Breast epithelium (tissue), 4 donors: ENCODE data around the gene PRKG1. TPM values are rescaled to one million over a fixed set of nuclear protein-coding genes. Genes with fewer than 3 reads are reported as not detected.

Experiments
- DNase-seq, 2 donors: peaks; one replicate each; pipeline ENCODE4 v3.0.0-alpha.2; 2019; ENCODE audit warnings: low spot score in 2 of 2
- H3K27ac ChIP-seq, 2 donors: fragments of 200-600 bp; sonication (generic) in 1 of 2; one replicate each; pipeline ENCODE4 v1.5.1; 2016 to 2019; ENCODE audit warnings: mild to moderate bottlenecking in 1 of 2
- H3K27me3 ChIP-seq, 2 donors: fragments of 200-600 bp; sonication (generic) in 1 of 2; one replicate each; pipeline versions ENCODE4 v1.5.1 to v1.6.0; 2017 to 2019; ENCODE audit warnings: control low read depth in 1 of 2, mild to moderate bottlenecking in 1 of 2
- H3K36me3 ChIP-seq: fragments of 200-600 bp; one replicate; pipeline ENCODE4 v1.5.1; 2019
- H3K4me1 ChIP-seq, 2 donors: fragments of 200-600 bp; sonication (generic); one replicate each; pipeline ENCODE4 v1.5.1; 2016 to 2019; ENCODE audit warnings: control low read depth in 1 of 2
- H3K4me3 ChIP-seq, 3 donors: fragments of 200-600 bp; sonication (generic); 1 replicate in 2 of 3; 2 replicates in 1 of 3; pipeline ENCODE4 v1.5.1; 2016 to 2019; ENCODE audit warnings: mild to moderate bottlenecking in 3 of 3, moderate library complexity in 2 of 3
- H3K9me3 ChIP-seq, 2 donors: fragments of 200-600 bp; sonication (generic) in 1 of 2; one replicate each; pipeline ENCODE4 v1.5.1; 2016 to 2019; ENCODE audit warnings: control low read depth in 1 of 2
- POLR2A ChIP-seq: fragments of 450-650 bp; IDR thresholded peaks from one replicate; pipeline ENCODE4 v1.6.1; 2016; ENCODE audit warnings: antibody characterized with exemption, mild to moderate bottlenecking, moderate library complexity
- POLR2AphosphoS5 ChIP-seq, 3 donors: sonication (generic); formaldehyde crosslinking; IDR thresholded peaks; one replicate each; pipeline ENCODE4 v1.6.1; 2017; ENCODE audit warnings: antibody characterized with exemption in 3 of 3
- intact Hi-C: fragments of 100-400 bp; cut with DNase I; formaldehyde crosslinking; loops from one replicate; pipeline ENCODE4 v1.15.1; 2023; ENCODE audit warnings: low total_unique reads
- total RNA-seq, 3 donors: library from RNA; depleted of rRNA; stranded (reverse); fragments of >200 nt; gene quantifications; one replicate each; pipeline ENCODE4 v1.1.0, GENCODE V29; 2016
- TF ChIP-seq, protein P1 (sequence below), 3 donors: fragments of 450-650 bp; IDR thresholded peaks; one replicate each; pipeline ENCODE4 v1.5.1; 2016 to 2017; ENCODE audit warnings: antibody characterized with exemption in 3 of 3, mild to moderate bottlenecking in 3 of 3, moderate library complexity in 3 of 3

The PRKG1 gene
- total RNA-seq, 3 donors from 2014 or later: 10.9 to 36.9 (median 19.7) TPM

DNA sequence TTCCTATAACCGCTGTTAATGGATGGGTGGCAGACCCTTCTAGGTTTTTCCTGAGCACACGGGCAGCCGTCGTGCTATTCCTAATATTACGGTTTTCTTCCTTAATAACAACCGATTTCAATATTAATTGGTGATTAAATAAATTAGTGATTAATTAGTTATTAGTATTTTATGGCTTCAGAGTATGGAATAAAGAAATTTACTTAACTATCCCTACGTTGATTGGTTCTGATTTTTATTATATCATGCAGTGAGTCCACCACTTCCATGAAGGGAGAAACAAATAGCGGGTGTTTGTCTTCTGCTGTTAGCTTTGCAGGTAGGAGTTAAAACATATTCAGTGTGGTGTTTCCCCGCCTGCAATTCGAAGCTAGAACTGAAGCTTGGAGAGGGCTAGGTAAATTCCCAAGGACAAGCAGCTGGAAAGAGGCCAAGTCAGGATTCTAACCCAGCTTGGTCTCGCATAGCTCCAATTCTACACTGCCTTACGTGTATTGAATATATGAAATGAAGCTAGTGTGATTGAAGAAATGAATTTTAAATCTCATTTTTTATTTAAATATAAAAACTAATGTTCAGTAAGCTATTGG lies 626.0 kb downstream of the PRKG1 start:
- H3K27ac ChIP-seq: peak overlapping the region; percentile 96 to 97
- no peak for DNase-seq

DNA sequence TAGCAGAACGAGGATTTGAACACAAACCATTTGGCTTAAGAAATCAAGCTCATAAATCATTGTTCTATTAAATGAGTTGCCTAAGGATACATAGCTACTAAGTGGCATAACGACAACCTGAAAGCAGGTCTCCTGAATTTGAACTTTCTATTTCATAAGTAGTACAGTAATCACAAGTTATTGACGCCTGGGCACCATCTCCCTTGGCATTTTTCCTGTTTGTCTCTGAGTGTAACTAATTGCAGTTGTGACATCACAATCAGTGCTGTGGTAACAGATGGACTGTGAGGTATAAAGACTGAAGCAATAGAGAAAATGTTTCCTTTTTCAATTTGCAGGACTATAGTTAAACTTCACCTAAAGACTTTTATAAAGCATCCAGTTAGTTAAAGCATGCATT lies 631.5 kb downstream of the PRKG1 start:
- TF ChIP-seq, protein P1, sequence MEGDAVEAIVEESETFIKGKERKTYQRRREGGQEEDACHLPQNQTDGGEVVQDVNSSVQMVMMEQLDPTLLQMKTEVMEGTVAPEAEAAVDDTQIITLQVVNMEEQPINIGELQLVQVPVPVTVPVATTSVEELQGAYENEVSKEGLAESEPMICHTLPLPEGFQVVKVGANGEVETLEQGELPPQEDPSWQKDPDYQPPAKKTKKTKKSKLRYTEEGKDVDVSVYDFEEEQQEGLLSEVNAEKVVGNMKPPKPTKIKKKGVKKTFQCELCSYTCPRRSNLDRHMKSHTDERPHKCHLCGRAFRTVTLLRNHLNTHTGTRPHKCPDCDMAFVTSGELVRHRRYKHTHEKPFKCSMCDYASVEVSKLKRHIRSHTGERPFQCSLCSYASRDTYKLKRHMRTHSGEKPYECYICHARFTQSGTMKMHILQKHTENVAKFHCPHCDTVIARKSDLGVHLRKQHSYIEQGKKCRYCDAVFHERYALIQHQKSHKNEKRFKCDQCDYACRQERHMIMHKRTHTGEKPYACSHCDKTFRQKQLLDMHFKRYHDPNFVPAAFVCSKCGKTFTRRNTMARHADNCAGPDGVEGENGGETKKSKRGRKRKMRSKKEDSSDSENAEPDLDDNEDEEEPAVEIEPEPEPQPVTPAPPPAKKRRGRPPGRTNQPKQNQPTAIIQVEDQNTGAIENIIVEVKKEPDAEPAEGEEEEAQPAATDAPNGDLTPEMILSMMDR (IDR thresholded peaks at IDR 0.05): no peak
- TF ChIP-seq POLR2AphosphoS5 (IDR thresholded peaks at IDR 0.05): no peak
- no peak for TF ChIP-seq POLR2A
- H3K9me3 ChIP-seq: no peaks in the 10 kb centered on the region
- H3K4me1 ChIP-seq: no peaks in the 10 kb centered on the region
- intact Hi-C loops: no loop called here
- H3K27ac ChIP-seq: no peak overlapping the region
- no peaks in the 10 kb centered on the region for H3K27me3 ChIP-seq
- no peak for DNase-seq
- H3K4me3 ChIP-seq: no peak overlapping the region
- no peaks in the 10 kb centered on the region for H3K36me3 ChIP-seq

More for the DNA sequence above, 626.0 kb downstream of the PRKG1 start:
- TF ChIP-seq POLR2A: no peak
- no peak for TF ChIP-seq POLR2AphosphoS5 (IDR thresholded peaks at IDR 0.05)
- TF ChIP-seq, protein P1 (IDR thresholded peaks at IDR 0.05): no peak
- H3K36me3 ChIP-seq: no peaks in the 10 kb centered on the region
- H3K9me3 ChIP-seq: no peaks in the 10 kb centered on the region
- no peaks in the 10 kb centered on the region for H3K27me3 ChIP-seq
- peak overlapping the region; percentile 87 to 90 (median 88) for H3K4me3 ChIP-seq
- intact Hi-C loops: no loop called here
- H3K4me1 ChIP-seq: peaks cover 8 to 16% of the 10 kb centered on the region in 2 donors

GRCh38 chr10:51706225-51706624 lies 631.9 kb downstream of the PRKG1 start:
- Histone ChIP-seq H3K9me3 (no peaks in the 10 kb centered on the region), H3K27ac (peak overlapping the region in 1 of 2 donors; percentile 35), H3K4me3 (no peak overlapping the region), H3K36me3 (no peaks in the 10 kb centered on the region), H3K4me1 (no peaks in the 10 kb centered on the region), H3K27me3 (no peaks in the 10 kb centered on the region)
- TF ChIP-seq POLR2AphosphoS5 (IDR thresholded peaks at IDR 0.05): peak in 1 of 3 donors; percentile 12
- TF ChIP-seq, protein P1 (IDR thresholded peaks at IDR 0.05): no peak
- no peak for TF ChIP-seq POLR2A
- intact Hi-C loops: no loop called here
- peak in 1 of 2 donors; percentile 68 for DNase-seq

DNA sequence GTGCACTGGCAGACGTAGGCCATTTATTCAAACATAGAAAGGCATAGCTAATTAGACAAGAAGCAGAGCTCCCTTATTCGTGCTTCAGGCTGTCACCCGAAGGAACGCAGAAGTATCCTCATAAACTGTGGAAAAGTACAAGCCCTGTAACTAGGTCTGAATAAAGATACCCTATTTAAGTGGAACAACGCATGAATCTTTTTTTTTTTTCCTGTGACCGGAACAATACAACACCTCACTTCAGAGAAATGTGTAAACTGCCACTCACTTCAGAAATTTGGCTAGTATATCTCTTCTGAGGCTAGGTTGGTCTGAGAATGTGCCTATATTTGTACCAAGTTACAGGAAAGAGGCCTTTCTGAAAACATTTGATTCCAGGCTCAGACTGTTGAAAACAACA lies 633.1 kb downstream of the PRKG1 start:
- DNase-seq: no peak
- H3K4me1 ChIP-seq: no peaks in the 10 kb centered on the region
- no peaks in the 10 kb centered on the region for H3K36me3 ChIP-seq
- no peak overlapping the region for H3K4me3 ChIP-seq
- H3K9me3 ChIP-seq: no peaks in the 10 kb centered on the region
- H3K27ac ChIP-seq: no peak overlapping the region
- TF ChIP-seq POLR2AphosphoS5 (IDR thresholded peaks at IDR 0.05) (no peak), POLR2A (no peak)
- no peaks in the 10 kb centered on the region for H3K27me3 ChIP-seq
- intact Hi-C loops: no loop called here

- H3K27me3 ChIP-seq: no peaks in the 10 kb centered on the region
- intact Hi-C loops: no loop called here
- H3K36me3 ChIP-seq: no peaks in the 10 kb centered on the region
- H3K9me3 ChIP-seq: no peaks in the 10 kb centered on the region
- TF ChIP-seq POLR2A (no peak), POLR2AphosphoS5 (IDR thresholded peaks at IDR 0.05) (no peak)
- TF ChIP-seq, protein P1 (IDR thresholded peaks at IDR 0.05): no peak
- no peaks in the 10 kb centered on the region for H3K4me1 ChIP-seq
- H3K4me3 ChIP-seq: no peak overlapping the region
- no peak overlapping the region for H3K27ac ChIP-seq
- DNase-seq: no peak
Observed at GRCh38 chr10:51707821-51708424, 633.6 kb downstream of the PRKG1 start.
